Fibroblast of mammary gland (primary cell): Measurements from ENCODE around the gene LHPP.

ENCODE experiments used
- DNase-seq: peaks from one replicate; pipeline ENCODE4 v3.0.0-alpha.2; 2010; ENCODE audit warnings: low read depth
- H3K4me3 ChIP-seq: 2 replicates; pipeline ENCODE4 v1.5.1; 2011; ENCODE audit warnings: low read depth, mild to moderate bottlenecking, low read length, moderate library complexity; ENCODE audit not compliant: control insufficient read depth
- CTCF ChIP-seq: conservative IDR thresholded peaks from 2 replicates; pipeline ENCODE4 v1.5.1; 2011; ENCODE audit warnings: low read depth, low read length, inconsistent platforms; ENCODE audit not compliant: control insufficient read depth, insufficient read depth

LHPP gene

GRCh38 chr10:124464028-124464965 lies 2.7 kb downstream of the LHPP start:
- no peak overlapping the region for H3K4me3 ChIP-seq
- no peak for TF ChIP-seq CTCF
- DNase-seq: no peak

GRCh38 chr10:124465003-124465776 lies 3.6 kb downstream of the LHPP start:
- no peak for DNase-seq
- TF ChIP-seq CTCF: no peak
- no peak overlapping the region for H3K4me3 ChIP-seq

DNA sequence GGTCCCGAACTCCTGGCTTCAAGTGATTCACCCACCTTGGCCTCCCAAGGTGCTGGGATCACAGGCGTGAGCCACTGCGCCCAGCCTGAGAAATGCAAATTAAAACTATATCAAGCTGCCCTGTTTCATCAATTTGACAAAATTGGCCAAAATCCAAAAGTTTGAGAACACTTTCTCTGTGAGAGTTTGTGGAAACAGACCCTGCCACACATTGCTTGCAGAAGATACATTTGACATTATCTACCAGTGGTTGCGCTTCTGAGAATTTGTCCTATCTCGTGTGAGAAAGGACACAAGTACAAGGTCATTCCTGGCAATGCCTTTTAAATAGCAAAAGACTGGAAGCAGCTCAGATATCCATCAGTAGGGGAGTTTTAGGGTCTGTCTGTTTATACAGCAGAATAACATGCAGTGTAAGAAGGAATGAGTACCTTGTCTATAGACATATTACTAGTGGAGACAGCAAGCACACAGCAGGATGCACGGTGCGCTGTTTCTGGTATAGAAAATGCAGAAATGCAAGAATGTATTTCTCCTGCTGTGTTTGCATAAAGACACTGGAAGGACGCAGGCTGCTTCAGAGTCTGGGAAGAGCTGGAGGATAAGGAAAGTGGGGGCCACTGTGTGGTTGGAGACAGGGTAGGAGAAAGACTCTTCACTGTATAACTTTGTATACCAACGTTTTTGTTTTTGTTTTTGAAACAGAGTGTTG lies 4.3 kb downstream of the LHPP start:
- DNase-seq: no peak
- no peak overlapping the region for H3K4me3 ChIP-seq
- TF ChIP-seq CTCF: no peak

GRCh38 chr10:124467165-124467564 lies 5.5 kb downstream of the LHPP start:
- no peak for TF ChIP-seq CTCF
- no peak overlapping the region for H3K4me3 ChIP-seq
- DNase-seq: no peak

- no peak for DNase-seq
- no peak for TF ChIP-seq CTCF
- H3K4me3 ChIP-seq: no peak overlapping the region
These were observed 7.0 kb downstream of the LHPP start for GRCh38 chr10:124468624-124469023.

GRCh38 chr10:124469956-124470484 lies 8.4 kb downstream of the LHPP start:
- H3K4me3 ChIP-seq: no peak overlapping the region
- TF ChIP-seq CTCF: no peak
- DNase-seq: no peak
